Muscle of back (tissue), 11 donors: ENCODE data around the gene RRBP1. TPM values are rescaled to one million over a fixed set of nuclear protein-coding genes. Genes with fewer than 3 reads are reported as not detected.
"Not testable (repeated sequence)": the region's sequence is repeated elsewhere in the genome, so short reads cannot be mapped to it uniquely, and the experiment has no call there.

Experiments
- DNase-seq, 3 donors: peaks; one replicate each; pipeline versions ENCODE4 v3.0.0 to v3.0.0-alpha.2; 2013
- polyA plus RNA-seq, 10 donors: library from polyadenylated mRNA; unstranded; fragments of 120-200 nt; gene quantifications; one replicate each; pipeline ENCODE4 v1.2.1, GENCODE V29; 2013; ENCODE audit not compliant: insufficient read length in 10 of 10

The RRBP1 gene
- polyA plus RNA-seq, 10 donors = 104 to 177 (median 122) TPM

GRCh38 chr20:17664025-17664633 lies 17.9 kb downstream of the RRBP1 start:
- DNase-seq = no peak

- DNase-seq = no peak
These were observed 18.6 kb downstream of the RRBP1 start for GRCh38 chr20:17663486-17663885.

GRCh38 chr20:17663040-17663399 lies 19.0 kb downstream of the RRBP1 start:
- DNase-seq = no peak

- peak in 1 of 3 donors; percentile 65 for DNase-seq
These were observed 19.6 kb downstream of the RRBP1 start for GRCh38 chr20:17662333-17663039.

- DNase-seq = no peak
These were observed 20.8 kb downstream of the RRBP1 start for GRCh38 chr20:17661121-17661744.

GRCh38 chr20:17660667-17661066 lies 21.4 kb downstream of the RRBP1 start:
- no peak for DNase-seq

GRCh38 chr20:17659801-17660200 lies 22.2 kb downstream of the RRBP1 start:
- no peak for DNase-seq

GRCh38 chr20:17659344-17659743 lies 22.7 kb downstream of the RRBP1 start:
- DNase-seq = not testable (repeated sequence)

- no peak for DNase-seq
These were observed 23.4 kb downstream of the RRBP1 start for GRCh38 chr20:17658648-17658993.

GRCh38 chr20:17657898-17658647 lies 24.0 kb downstream of the RRBP1 start:
- DNase-seq = no peak

- DNase-seq = no peak
These were observed 24.8 kb downstream of the RRBP1 start for GRCh38 chr20:17657079-17657825.

GRCh38 chr20:17655865-17656479 lies 26.1 kb downstream of the RRBP1 start:
- DNase-seq = no peak

GRCh38 chr20:17655286-17655651 lies 26.8 kb downstream of the RRBP1 start:
- no peak for DNase-seq

- DNase-seq = peak in 1 of 3 donors; percentile 61
These were observed 27.3 kb downstream of the RRBP1 start for GRCh38 chr20:17654649-17655285.

- DNase-seq = no peak
These were observed 28.0 kb downstream of the RRBP1 start for GRCh38 chr20:17653835-17654648.

- DNase-seq = no peak
These were observed 29.6 kb downstream of the RRBP1 start for GRCh38 chr20:17652411-17652810.

- no peak for DNase-seq
These were observed 30.2 kb downstream of the RRBP1 start for GRCh38 chr20:17651760-17652388.

GRCh38 chr20:17651129-17651759 lies 30.8 kb downstream of the RRBP1 start:
- DNase-seq = no peak
